H54 (cell line): ENCODE measurements around the gene ABCF2.

Source experiments
- DNase-seq: peaks from one replicate; pipeline ENCODE4 v3.0.0; 2011; ENCODE audit warnings: low spot score, mixed read lengths; ENCODE audit not compliant: insufficient read length
- FAIRE-seq: peaks from 3 replicates; lab custom pipeline; 2011; peaks lifted over from hg19 to GRCh38; lab: Jason Lieb, UNC
- POLR2A ChIP-seq: IDR thresholded peaks from 2 replicates; pipeline ENCODE4 v1.6.1; 2011; ENCODE audit warnings: low read depth, mild to moderate bottlenecking, low read length

ABCF2 gene

GRCh38 chr7:151179287-151179860, 47.6 kb downstream of the ABCF2 start:
- DNase-seq (no peak), FAIRE-seq (no peak)
- TF ChIP-seq POLR2A: no peak

- FAIRE-seq: no peak
- TF ChIP-seq POLR2A: no peak
- no peak for DNase-seq
Observed at GRCh38 chr7:151178831-151179230, 48.2 kb downstream of the ABCF2 start.

- FAIRE-seq (no peak), DNase-seq (no peak)
- TF ChIP-seq POLR2A: no peak
Observed at GRCh38 chr7:151178236-151178635, 48.8 kb downstream of the ABCF2 start.

GRCh38 chr7:151177310-151177709, 49.7 kb downstream of the ABCF2 start:
- no peak for DNase-seq
- no peak for TF ChIP-seq POLR2A
- FAIRE-seq: no peak

- no peak for DNase-seq
- TF ChIP-seq POLR2A: no peak
- FAIRE-seq: no peak
Observed at GRCh38 chr7:151176401-151176800, 50.6 kb downstream of the ABCF2 start.

GRCh38 chr7:151175793-151176311, 51.2 kb downstream of the ABCF2 start:
- FAIRE-seq: no peak
- DNase-seq: no peak

GRCh38 chr7:151175047-151175792, 51.8 kb downstream of the ABCF2 start:
- DNase-seq (no peak), FAIRE-seq (no peak)
- no peak for TF ChIP-seq POLR2A

More at GRCh38 chr7:151175793-151176311, 51.2 kb downstream of the ABCF2 start:
- no peak for TF ChIP-seq POLR2A

- no peak for DNase-seq
- FAIRE-seq: no peak
- no peak for TF ChIP-seq POLR2A
Observed at GRCh38 chr7:151174246-151175046, 52.6 kb downstream of the ABCF2 start.

- no peak for DNase-seq
- no peak for TF ChIP-seq POLR2A
- FAIRE-seq: no peak
Observed at GRCh38 chr7:151173386-151174245, 53.4 kb downstream of the ABCF2 start.

GRCh38 chr7:151172273-151173141, 54.5 kb downstream of the ABCF2 start:
- TF ChIP-seq POLR2A: no peak
- FAIRE-seq (no peak), DNase-seq (peak; percentile 89)

- TF ChIP-seq POLR2A: no peak
- no peak for FAIRE-seq
- DNase-seq: no peak
Observed at GRCh38 chr7:151168787-151169162, 58.2 kb downstream of the ABCF2 start.
